ENCODE measurements around the gene CDKN1C. TPM values are rescaled to one million over a fixed set of nuclear protein-coding genes. Genes with fewer than 3 reads are reported as not detected.

Gene CDKN1C
- total and polyA plus RNA-seq, 2 experiments from 2014 or later: 0.38 to 0.43 TPM

- H3K27ac ChIP-seq: no peak overlapping the region
- in situ Hi-C loops (cut with MboI): loop anchor here (5.0 to 25.0 kb wide), 3 partner anchors 355 to 700 kb away; partner anchors contain the start of genes C11orf21 and TSPAN32
- 0 out of 2 replicates have a peak, but pooled peaks cover 6% of the 10 kb centered on the region for H3K4me1 ChIP-seq (ENCODE audit: insufficient read depth)
These were observed 2.1 kb upstream of the CDKN1C start for GRCh38 chr11:2887515-2888195.

DNA sequence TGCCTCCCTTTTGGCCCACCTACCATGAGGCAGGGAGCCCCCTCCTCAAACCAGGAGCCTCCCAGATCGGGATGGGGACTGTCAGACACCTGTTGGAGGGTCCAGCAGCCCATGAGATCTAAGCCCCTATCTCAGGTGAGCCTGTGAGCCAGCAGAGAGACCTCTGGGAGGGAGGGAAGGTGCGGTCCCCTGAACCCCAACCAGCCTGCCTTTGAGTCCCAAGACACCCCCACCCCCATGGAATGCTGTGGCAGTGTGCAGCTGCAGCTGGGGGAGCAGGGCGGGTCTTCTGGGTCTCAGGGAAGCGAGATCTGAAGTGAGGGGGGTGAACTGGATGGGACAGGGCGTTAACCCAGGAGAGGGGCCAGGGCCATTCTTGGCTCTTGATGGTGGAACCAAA is 1.4 kb upstream of the CDKN1C start:
- no peak for DNase-seq
- Histone ChIP-seq H3K4me2 (ENCODE audit: unreplicated experiment) (no peak overlapping the region), H3K36me3 (ENCODE audit: low read depth) (no peaks in the 10 kb centered on the region), H2AFZ (no peak overlapping the region), H3K27ac (no peak overlapping the region), H3K9ac (no peak overlapping the region), H3K9me3 (ENCODE audit: low read depth) (no peaks in the 10 kb centered on the region), H3F3A (ENCODE audit: insufficient read depth) (no peaks in the 10 kb centered on the region), H4K20me1 (ENCODE audit: insufficient read depth) (no peaks in the 10 kb centered on the region), H3K4me3 (no peak overlapping the region), H3K9me2 (ENCODE audit: insufficient read depth) (no peaks in the 10 kb centered on the region), H3K79me2 (ENCODE audit: insufficient read depth) (no peaks in the 10 kb centered on the region), H3K4me1 (ENCODE audit: insufficient read depth) (0 out of 2 replicates have a peak, but pooled peaks cover 3% of the 10 kb centered on the region), H3K27me3 (replicated peaks; ENCODE audit: insufficient read depth) (peaks cover 20% of the 10 kb centered on the region)
- TF ChIP-seq EZH2 (IDR thresholded peaks at IDR 0.05; ENCODE audit: insufficient read depth, poor library complexity, severe bottlenecking) (no peak), EZH2phosphoT487 (IDR thresholded peaks at IDR 0.05; ENCODE audit: insufficient read depth, low read depth) (no peak)
- 44 to 52% methylated on average over 4 to 5 of the region's 5 CpGs for WGBS, 2 experiments (ENCODE audit: low coverage in 1 of 2, low lambda C conversion rate in 2 of 2, missing lambda C conversion rate in 2 of 2)
- in situ Hi-C loops (cut with MboI): loop anchor here (5.0 to 25.0 kb wide), 3 partner anchors 355 to 700 kb away; partner anchors contain the start of genes C11orf21 and TSPAN32

More at GRCh38 chr11:2887515-2888195, 2.1 kb upstream of the CDKN1C start:
- Histone ChIP-seq H3K9me2 (ENCODE audit: insufficient read depth) (no peaks in the 10 kb centered on the region), H2AFZ (no peak overlapping the region), H3K4me3 (no peak overlapping the region), H3K36me3 (ENCODE audit: low read depth) (no peaks in the 10 kb centered on the region), H3K4me2 (ENCODE audit: unreplicated experiment) (no peak overlapping the region), H3K9me3 (ENCODE audit: low read depth) (no peaks in the 10 kb centered on the region), H3K79me2 (ENCODE audit: insufficient read depth) (no peaks in the 10 kb centered on the region), H4K20me1 (ENCODE audit: insufficient read depth) (no peaks in the 10 kb centered on the region), H3F3A (ENCODE audit: insufficient read depth) (no peaks in the 10 kb centered on the region), H3K27me3 (replicated peaks; ENCODE audit: insufficient read depth) (peaks cover 17% of the 10 kb centered on the region), H3K9ac (no peak overlapping the region)
- 68 to 75% methylated on average over 11 of the region's 11 CpGs for WGBS, 2 experiments (ENCODE audit: low coverage in 1 of 2, low lambda C conversion rate in 2 of 2, missing lambda C conversion rate in 2 of 2)
- DNase-seq: no peak
- no peak for TF ChIP-seq EZH2phosphoT487 (IDR thresholded peaks at IDR 0.05; ENCODE audit: insufficient read depth, low read depth)
- TF ChIP-seq EZH2 (IDR thresholded peaks at IDR 0.05; ENCODE audit: insufficient read depth, poor library complexity, severe bottlenecking): no peak

GRCh38 chr11:2886191-2886894 is 768 bp upstream of the CDKN1C start:
- H3K4me3 ChIP-seq: no peak overlapping the region; the same call in 1 of the 2 replicates
- H3K27ac ChIP-seq: no peak overlapping the region
- 3 to 7% methylated on average over 35 to 42 of the region's 49 CpGs for WGBS, 2 experiments (ENCODE audit: low coverage in 1 of 2, low lambda C conversion rate in 2 of 2, missing lambda C conversion rate in 2 of 2)
- in situ Hi-C loops (cut with MboI): loop anchor here (5.0 to 25.0 kb wide), 3 partner anchors 354 to 699 kb away; partner anchors contain the start of genes C11orf21 and TSPAN32
- H3K9me2 ChIP-seq (ENCODE audit: insufficient read depth): no peaks in the 10 kb centered on the region
- no peak overlapping the region for H3K4me2 ChIP-seq (ENCODE audit: unreplicated experiment)
- peaks cover 20% of the 10 kb centered on the region for H3K27me3 ChIP-seq (replicated peaks; ENCODE audit: insufficient read depth)
- DNase-seq: peak; percentile 45
- no peak overlapping the region for H3K9ac ChIP-seq
- no peaks in the 10 kb centered on the region for H4K20me1 ChIP-seq (ENCODE audit: insufficient read depth)
- TF ChIP-seq EZH2phosphoT487 (IDR thresholded peaks at IDR 0.05; ENCODE audit: insufficient read depth, low read depth) (no peak), EZH2 (IDR thresholded peaks at IDR 0.05; ENCODE audit: insufficient read depth, poor library complexity, severe bottlenecking) (no peak)
- H3K79me2 ChIP-seq (ENCODE audit: insufficient read depth): no peaks in the 10 kb centered on the region
- no peaks in the 10 kb centered on the region for H3K36me3 ChIP-seq (ENCODE audit: low read depth)
- H3K9me3 ChIP-seq (ENCODE audit: low read depth): no peaks in the 10 kb centered on the region
- H3F3A ChIP-seq (ENCODE audit: insufficient read depth): no peaks in the 10 kb centered on the region
- no peaks in the 10 kb centered on the region for H3K4me1 ChIP-seq (ENCODE audit: insufficient read depth)
- no peak overlapping the region for H2AFZ ChIP-seq

GRCh38 chr11:2885017-2885677 is 428 bp downstream of the CDKN1C start:
- Histone ChIP-seq H3K27me3 (replicated peaks; ENCODE audit: insufficient read depth) (peaks cover 20% of the 10 kb centered on the region), H3K79me2 (ENCODE audit: insufficient read depth) (no peaks in the 10 kb centered on the region), H3K27ac (no peak overlapping the region), H3K4me1 (ENCODE audit: insufficient read depth) (no peaks in the 10 kb centered on the region), H3K9me3 (ENCODE audit: low read depth) (no peaks in the 10 kb centered on the region), H3K9ac (no peak overlapping the region), H3K4me3 (peak overlapping the region; percentile 74), H4K20me1 (ENCODE audit: insufficient read depth) (no peaks in the 10 kb centered on the region), H3F3A (ENCODE audit: insufficient read depth) (no peaks in the 10 kb centered on the region), H2AFZ (peak overlapping the region; percentile 83), H3K4me2 (ENCODE audit: unreplicated experiment) (peak overlapping the region; percentile 68), H3K36me3 (ENCODE audit: low read depth) (no peaks in the 10 kb centered on the region), H3K9me2 (ENCODE audit: insufficient read depth) (no peaks in the 10 kb centered on the region)
- DNase-seq: peak; percentile 62
- TF ChIP-seq EZH2phosphoT487 (IDR thresholded peaks at IDR 0.05; ENCODE audit: insufficient read depth, low read depth) (no peak), EZH2 (IDR thresholded peaks at IDR 0.05; ENCODE audit: insufficient read depth, poor library complexity, severe bottlenecking) (peak; percentile 82)
- WGBS, 2 experiments (ENCODE audit: low coverage in 1 of 2, low lambda C conversion rate in 2 of 2, missing lambda C conversion rate in 2 of 2): 2% methylated on average over 56 to 69 of the region's 80 CpGs
- in situ Hi-C loops (cut with MboI): loop anchor here (5.0 to 25.0 kb wide), 3 partner anchors 353 to 698 kb away; partner anchors contain the start of genes C11orf21 and TSPAN32

Data from GM23248 (cell line).